Activated CD4-positive, alpha-beta T cell treated with anti-CD3 and anti-CD28 coated beads, Interleukin-2, amount 50 U/mL, for 1 hour (primary cell): ENCODE results near the gene FOXP1.
A peak's percentile ranks its signal among the peaks of the same experiment; 100 is the strongest.

Experiments used
- DNase-seq: peaks from one replicate; pipeline ENCODE4 v3.0.0-alpha.2; 2020

The FOXP1 gene

DNA sequence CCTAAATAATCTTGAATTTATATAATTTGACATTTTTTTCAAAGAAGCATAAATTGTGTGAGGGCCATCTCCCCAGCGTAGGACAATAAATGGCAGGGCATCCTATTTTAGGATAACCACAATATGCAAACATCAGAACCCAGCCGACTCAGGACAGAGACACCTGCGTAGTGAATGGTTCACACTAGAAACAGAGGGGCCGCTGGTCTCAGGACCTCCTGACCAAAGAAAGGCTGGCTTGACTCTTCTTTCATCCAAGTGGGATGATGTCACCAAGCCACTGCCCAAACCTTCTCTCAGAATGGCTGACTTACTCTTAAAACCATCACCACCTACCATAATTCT is 162.1 kb downstream of the FOXP1 start:
- no peak for DNase-seq

DNA sequence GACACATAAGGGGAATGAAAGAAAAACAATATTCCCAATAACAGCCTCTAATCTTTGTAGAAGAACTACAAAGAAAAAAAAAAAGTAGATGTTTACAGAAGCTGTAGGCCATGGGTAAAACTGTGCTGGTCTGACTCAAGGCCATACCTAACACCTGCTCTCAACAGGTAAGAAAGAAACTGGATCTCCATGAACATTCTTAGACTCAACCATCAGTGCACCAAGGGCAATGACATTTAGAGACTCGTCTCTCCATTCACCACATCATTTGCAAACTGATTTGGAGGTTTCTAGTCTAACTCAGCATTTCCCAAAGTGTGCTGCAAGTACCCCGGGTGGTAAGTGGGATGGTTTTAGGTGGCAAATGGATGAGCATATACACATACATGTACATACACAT is 164.2 kb downstream of the FOXP1 start:
- no peak for DNase-seq

DNA sequence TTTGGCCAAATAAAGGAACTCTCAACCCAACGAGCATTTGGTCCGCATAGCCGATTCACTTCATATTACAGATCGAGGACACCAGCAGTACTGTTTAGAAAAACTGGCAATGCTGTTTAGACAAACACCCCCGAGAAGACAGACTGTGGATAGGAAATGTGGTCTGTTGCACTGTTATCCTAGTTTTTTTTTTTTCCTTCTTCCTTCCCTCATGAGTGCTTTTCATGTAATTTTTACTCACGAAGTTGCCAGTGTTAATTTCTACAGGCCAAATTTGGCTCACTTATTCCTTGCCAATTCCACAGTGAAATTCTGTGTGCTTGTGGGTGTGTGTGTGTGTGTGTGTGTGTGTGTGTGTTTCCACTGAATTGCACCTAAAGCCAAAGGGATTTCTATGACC is 165.7 kb downstream of the FOXP1 start:
- no peak for DNase-seq

DNA sequence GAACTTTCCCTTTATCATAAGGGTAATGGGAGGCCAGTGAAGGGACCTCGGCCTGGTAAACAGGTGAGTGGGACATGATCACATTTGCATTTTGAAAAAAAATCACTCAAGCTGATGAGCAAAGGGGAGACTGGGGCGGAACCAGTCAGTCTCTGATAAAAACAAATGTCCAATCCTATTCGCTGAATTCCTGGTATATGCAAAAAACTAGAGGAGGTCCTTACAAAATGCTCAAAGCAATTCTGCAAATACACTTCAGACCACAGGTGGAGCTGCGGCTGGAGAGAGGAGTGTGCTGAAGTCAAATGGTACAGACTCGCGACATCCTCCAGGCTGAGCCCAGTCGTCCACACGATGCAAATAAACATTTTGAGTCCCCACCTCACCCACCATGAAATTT is 166.7 kb downstream of the FOXP1 start:
- peak; percentile 21 for DNase-seq

DNA sequence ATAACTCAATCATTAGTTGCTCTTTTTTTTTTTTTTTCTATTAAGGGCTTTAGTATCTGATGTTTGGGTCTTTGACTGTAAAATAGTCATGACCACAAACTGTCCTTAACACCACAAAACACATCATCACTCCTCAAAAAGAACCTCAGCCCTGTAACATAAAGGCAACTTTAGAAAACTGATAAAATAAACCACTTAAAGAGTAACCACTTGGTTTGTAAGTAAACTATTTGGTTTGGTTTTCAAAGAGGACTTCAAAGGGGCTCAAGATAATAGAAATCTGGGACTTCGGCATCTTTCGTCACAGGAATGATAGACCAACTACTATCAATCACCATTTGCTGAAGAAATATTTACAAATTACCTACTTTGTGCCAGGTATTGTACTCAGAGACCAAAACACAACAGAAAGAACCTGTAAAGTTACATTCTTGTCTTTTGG is 167.8 kb downstream of the FOXP1 start:
- DNase-seq = no peak

DNA sequence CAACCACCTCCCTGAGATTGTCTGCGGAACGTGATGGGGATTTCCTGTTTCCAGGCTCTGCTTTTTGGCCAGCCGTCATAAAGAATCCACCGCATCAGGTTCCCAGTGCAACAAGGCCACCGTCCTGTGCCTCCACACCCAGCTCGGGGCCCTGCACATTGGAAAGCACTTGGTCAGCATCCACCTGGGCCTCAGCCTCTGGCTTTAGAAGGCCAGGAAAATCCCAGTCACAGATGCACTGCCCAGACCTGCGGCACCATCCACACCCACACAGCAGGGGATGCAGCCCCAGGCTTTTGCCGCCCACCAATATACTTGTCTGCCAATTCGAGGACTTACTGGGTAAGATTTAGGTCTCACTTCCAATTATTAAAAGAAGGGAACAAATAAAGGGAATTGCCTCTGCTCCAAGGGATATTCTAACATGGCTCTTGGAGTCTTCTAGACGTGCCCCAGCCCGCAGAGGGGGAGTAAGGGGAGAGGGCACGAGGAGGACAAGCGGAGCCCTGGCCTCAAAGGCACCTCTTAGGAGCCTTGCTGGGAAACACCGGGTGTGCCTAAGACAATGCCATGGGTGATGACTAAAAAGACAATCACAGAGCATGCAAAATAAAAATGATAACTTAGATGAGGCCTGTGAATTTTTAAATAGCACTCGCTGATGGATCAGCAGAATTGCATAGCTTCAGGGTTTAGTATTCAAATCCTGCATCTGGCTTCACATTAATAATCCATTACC is 169.2 kb downstream of the FOXP1 start:
- DNase-seq = no peak

DNA sequence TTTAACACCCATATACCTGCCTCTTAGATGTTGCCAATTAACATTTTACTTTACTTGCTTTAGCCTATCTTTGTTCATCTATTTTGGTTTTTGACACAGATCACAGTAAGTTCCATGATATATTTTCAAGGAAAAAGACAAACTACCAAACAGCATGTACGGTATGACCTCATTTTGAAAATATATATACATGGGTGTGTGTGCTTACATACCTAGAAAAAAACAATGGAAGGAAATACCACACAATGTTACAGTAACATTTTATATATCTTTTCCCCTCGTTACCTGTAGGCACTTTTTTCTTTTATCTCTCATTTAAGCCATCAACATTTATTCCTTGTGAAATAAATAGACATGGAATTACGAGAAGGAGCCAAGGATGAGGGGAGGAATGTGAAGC is 170.0 kb downstream of the FOXP1 start:
- no peak for DNase-seq

DNA sequence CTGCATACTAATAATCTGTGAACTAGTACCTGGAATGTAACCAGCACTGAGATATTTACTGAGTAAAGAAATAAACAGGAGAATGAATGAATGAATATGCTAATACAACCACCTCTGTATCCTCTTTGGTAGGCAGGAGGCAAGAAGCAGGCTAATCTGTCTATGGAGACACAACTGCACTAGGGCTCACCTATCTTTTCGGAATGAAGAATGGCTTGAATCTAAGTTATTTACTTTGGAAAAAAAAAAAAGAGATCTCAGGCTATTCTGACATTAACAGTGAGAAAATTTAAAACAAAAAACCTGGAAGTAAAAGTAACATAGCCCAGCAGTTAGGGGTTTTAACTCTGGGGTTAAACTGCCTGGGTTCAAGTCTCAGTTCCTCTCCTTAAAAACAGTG is 174.2 kb downstream of the FOXP1 start:
- DNase-seq = no peak

DNA sequence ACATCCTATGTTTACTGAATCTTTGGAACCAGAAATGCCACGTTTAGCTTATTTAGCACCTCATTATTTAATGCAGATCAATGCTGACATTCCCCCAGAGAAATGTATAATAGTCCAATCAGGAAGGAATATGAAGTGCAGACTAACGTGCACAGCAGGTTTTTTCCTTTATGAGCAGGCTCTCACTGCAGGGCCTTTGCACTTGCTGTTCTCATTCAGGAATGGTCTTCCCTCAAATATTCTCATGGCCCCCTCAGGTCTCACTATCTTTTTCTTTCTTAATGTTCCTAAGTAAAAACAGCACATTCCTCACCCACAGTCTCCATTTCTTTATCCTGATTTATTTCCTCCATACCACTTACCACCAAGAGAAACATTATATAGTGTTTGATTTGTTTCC is 174.6 kb downstream of the FOXP1 start:
- DNase-seq = no peak

DNA sequence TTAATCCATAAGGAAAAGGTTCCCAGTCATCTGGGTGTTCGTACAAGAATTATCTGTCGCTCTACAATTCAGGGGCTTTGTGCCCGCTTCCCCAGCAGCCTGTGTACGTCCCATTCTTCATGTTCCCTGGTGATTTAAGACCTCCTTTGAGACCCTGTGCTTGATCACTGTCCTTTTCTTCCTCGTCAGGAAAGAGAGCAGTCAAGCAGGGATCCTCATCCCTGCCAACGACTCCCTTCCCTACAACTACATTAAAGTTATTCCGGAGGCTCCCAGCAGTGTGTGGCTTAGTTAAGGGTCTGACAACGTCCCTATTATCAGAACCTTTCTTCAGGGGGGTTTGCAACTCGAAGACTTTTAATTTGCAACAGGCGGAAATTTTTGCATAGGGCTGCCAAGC is 175.7 kb downstream of the FOXP1 start:
- DNase-seq = no peak

DNA sequence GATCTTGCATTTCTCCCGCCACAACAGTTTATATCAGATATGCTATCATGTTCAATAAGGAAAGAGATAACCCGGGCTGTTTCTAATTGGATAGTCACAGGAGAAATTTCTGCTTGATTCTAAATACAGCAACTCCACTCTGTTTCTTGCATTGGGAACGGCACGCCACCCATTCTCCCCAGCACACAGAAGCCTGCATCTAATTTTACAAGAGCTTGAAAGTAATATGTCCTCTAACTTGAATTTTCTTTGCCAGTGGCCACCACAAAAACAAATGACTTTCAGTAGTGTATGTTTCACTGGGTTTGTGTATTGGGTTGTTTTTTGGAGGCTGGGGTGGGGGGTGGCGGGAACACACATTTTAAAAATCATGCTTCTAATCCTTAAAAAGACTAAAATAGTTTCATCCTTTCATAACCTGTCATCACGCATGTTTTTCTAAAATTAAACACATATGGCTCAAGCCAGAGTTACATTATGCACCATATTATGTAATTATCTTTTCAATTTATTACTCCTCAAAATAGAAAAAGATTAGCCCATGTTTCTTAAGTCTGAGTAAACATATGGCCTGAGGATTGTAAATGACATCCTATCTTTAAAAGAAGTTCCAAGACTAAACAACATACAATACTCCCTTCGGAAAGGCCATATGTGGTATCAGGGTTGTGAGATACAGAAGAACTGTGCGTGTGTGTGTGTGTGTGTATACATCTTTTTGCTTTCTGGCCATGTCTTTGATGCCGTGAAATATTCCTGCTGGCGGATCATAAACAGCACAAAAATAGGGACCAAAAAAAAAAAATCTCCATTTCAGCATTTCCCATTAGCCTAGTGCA is 176.3 kb downstream of the FOXP1 start:
- DNase-seq = no peak

DNA sequence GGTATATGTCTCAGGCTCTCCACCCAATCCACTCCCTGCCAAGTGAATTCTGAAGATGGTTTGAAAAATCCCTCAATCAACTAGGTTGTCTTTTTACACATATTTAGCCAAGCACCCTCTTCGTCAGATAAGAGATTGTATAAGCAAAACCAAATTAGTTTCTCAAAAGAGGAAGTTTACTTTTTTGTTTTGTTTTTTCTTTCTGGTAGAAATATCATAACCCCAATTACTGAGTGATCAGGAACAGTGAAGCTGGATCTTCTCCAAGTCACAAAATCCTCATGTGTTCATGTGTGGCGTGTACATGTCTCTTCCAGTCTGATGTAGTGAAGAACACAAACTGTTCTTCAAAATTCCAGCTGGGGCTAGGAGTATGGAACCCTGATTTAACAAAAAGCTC is 180.6 kb downstream of the FOXP1 start:
- DNase-seq = no peak

DNA sequence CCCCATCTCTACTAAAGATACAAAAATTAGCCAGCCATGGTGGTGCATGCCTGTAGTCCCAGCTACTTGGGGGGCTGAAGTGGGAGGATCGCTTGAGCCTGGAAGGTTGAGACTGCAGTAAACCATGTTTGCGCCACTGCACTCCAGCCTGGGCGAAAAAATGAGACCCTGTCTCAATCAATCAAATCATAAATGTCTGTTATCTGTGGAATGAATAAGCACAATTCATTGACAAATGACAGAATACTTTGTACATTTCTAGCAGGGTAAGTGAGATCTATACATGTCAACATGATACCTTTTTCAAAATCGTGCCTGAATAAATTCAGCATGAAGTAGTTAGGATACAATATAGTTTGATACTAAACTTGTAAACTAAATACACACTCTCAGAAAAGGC is 181.2 kb downstream of the FOXP1 start:
- DNase-seq = no peak

DNA sequence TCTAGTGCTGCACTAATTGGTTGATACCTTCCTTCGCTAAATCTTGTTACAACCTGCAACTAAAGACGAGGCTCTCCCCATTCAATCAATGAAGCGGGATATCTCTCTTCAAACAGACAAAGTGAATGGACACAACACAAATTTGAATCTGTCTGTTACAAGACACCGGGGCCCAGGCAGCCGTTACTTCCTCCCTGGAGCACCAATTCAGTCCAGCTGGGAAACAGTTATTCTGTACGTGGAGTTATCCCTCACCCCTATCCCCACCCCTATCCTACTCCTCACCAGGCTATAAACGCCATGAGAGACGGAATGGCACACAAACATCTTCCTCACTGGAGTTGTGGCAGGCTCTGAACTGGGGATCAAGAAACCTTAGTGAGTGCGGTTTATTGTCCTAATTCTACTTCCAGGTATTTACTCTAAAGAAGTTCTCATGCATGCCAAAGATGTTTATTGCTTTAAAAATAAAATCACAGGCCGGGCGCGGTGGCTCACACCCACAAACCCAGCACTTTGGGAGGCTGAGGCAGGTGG is 181.8 kb downstream of the FOXP1 start:
- no peak for DNase-seq

DNA sequence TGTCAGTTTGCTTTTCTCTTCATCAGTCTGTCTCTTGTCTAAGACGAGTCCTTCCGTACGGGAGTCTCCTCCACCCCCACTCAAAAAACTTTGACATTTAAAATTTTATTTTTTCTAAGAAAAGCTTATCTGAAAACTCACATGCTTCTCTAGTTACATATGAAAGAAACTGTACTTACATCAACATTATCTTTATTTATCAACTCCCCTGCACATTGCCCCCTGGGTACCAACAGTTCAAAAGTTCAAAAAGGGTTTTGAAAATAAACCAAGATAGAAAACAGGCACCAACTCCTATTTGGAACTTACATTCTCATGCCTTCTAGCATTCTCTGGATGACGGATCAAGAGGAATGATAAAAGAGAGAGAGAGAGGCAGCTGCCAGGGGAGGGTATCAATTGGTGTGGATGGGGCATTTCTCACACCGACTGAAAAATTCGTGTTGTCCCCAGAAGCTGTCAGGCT is 182.5 kb downstream of the FOXP1 start:
- DNase-seq = no peak

DNA sequence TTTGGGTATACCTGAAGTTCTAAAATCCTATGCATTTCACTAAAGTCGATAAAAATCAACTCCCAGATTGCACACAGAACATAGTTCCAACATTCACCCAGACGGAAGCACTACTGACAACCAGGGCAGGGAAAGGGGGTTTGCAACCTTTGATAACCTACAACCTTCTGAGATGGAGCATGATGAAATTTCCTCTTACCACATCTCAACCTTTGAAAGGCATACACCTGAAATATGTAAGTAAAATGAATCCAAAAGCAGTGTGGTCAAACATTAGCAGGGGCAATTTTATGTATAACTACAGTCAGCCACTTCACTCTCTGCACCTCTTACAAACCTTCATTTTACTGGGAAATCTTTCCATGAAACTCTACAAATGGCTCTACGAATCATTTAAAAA is 184.1 kb downstream of the FOXP1 start:
- no peak for DNase-seq

DNA sequence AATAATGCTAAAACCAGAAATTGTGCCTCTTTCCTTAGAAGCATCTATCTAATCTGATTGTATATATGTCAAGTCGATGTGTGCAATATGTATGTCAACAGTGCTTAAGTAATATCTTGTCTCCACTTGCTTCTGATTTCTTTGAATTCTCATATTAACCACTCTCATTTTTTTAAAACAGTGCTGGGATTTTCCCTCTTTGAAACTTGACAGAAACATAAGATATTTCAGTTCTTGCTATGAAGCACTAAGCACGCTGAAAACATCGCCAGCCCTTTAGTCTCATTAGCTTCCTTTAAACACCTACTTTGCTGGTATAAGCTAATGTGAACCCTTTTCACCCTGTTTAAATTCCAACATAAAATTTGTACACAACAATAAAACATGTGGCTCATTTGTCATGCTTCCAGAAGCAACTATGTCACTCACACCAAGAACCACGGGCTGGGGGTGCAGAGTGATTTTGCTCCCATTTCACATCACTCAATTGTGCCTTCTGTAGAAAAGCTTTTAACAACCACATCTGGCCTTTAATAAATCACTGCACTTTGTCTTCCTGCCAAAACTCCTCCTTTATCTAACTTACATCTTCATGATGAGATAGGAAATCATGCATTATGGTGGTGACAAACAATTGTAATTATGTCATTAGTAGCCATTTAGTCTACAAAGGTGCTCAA is 185.2 kb downstream of the FOXP1 start:
- DNase-seq = no peak

DNA sequence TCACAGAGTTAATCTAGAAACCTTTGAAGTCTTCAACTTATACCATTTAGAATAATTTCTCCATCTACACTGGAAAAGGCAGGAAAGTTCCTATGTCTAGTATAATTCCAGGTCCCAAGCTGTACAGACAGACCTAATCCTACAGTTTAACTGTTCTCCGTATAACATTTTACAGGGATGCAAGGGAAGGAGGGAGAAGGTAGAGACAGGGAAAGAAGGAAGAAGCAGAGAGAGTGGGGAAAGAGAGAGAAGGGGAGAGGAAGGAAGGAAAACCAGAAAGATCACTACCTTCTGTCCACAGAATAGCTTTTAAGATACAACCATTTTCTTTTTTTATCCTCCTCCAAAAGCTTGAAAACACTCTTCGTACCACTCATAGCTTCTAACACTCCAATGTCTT is 185.8 kb downstream of the FOXP1 start:
- no peak for DNase-seq

DNA sequence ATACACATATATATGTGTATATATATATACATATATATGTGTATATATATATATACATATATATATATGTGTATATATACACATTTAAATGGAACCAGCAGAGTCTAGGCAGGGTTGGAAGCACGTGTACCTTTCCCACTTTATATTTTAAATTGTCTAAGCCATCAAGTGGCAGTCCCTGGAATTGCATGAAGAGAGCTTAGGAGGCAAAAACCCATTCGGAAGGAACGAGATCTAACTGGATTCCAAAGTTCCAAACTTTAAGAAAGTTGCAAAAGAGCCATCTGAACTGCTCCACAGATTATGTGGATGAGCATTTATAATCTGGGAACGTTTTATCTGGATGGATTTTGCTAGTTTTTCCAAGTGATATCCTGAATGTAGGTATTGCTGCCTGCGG is 186.5 kb downstream of the FOXP1 start:
- no peak for DNase-seq

DNA sequence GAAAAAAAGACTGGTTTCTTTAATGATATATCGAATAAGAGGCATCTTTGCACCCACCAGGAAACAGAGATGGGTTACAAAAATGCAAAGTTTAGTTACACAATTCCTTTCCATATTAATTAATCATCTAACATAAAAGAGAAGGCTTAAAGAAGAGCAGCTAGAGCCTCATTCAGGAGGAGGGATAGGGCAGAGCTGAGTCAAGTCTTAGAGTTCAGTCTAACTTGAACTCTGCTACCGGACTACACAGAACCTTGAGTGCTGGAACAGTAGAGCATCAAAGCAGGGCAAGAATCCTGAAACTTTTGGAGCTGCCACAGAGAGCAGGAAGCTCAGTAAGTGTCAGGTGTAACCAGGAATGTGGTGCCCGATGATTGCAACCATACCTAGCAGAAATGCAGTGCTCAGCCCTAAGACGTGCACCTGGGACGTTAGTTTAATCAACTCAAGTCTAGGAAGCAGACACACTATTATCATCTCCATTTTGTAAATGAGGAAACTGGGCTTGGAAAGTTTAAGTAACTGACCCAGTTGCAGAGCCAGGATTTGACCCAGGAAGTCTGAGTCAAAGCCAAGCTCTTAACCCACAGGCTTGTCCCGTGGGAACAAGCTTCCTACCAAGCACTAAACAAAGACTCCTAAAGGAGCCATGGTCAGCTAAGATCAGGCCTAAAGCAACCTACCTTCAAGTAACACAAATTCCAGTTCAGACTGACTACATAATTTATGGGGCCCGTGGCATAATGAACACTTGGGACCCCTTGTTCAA is 187.4 kb downstream of the FOXP1 start:
- no peak for DNase-seq

DNA sequence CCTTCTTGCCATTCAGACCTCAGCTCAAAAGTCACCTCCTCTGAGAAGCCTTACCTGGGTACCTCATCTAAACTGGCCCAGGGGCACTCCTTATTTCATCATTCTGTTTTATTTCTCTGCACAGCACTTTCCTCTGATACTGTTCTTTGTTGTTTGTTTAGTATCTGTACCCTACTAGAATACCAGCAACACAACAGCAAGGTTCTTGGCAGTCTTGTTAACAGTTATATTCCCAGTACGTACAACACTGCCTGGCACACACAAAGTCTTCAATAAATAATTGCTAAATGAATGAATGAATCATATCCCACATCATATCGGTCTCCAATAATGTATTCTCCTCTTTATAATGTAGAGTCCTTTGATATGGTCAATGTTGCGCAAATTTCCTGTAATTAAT is 188.1 kb downstream of the FOXP1 start:
- no peak for DNase-seq

DNA sequence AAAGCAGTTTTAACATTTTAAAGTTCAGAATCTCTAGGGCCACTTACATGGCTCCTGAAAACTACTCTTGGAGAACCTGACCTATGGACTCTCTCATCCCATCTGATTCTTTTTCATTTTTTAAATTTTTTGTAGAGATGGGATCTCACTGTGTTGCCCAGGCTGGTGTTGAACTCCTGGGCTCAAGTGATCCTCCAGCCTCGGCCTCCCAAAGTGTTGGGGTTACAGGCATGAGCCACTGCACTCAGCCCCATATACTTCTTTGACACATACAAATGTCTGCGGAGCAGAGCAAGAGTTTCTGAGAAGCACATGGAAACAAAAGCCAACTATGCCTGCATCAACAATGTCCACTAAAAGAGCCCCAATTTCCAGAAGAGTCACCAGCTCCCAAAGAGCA is 189.8 kb downstream of the FOXP1 start:
- no peak for DNase-seq

DNA sequence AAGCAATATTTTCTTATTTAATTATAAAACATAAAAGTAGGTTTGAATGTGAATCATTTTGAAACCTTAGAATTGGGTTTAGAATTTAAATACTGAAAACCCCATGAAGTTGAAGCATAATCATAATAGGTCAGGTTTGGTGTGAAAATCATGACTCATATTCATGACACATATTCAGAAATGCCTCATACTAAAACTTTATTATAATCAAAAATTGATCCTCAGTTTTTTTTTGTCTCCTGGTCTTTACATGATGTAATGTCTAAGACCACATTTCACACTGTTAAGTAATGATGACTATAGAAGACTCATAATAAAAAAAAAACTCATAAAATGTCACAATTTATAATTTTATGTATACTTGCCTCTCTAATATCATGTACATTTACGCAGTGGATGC is 190.4 kb downstream of the FOXP1 start:
- no peak for DNase-seq
